ENCODE measurements around the gene TRPC3.

Gene TRPC3

GRCh38 chr4:121869841-121870822 lies 81.7 kb downstream of the TRPC3 start, which contains the start of gene BBS7:
BBS7 (minus strand) TSS chr4:121870474; CDS start chr4:121870313, 161 bp downstream.
- peak; percentile 92 to 98 for DNase-seq

DNA sequence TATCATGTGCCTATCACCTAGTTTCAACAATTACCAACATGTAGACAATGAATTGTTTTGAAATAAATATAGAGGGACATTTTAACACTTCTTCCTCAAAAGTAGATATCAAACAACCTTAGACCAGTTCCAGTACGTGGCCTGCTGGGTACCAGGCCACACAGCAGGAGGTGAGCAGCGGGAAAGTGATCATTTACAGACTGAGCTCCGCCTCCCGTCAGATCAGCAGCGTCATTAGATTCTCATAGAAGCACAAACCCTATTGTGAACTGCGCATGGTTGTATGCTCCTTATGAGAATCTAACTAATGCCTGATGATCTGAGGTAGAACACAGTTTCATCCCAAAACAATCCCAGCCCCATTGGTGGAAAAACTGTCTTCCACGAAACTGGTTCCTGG lies 88.1 kb downstream of the TRPC3 start:
- no peak for DNase-seq

DNA sequence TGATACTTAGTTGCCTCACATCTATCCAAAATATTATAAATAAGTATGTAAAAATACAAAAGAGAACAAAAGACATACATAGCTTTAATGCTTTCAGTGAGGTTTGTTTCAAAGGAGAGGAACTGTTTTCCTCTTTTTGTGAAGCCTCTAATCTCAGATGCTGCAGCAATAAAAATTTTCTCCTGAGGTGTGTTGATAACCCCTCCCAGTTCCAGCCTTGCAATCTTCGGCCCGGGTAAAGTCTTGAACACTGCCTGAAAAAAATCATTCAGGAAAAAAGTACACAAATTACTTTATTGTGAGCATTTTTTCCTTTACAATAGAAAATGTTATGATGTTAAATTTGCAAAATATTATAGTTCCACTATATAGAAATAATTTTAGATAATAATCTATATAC lies 90.4 kb downstream of the TRPC3 start:
- no peak for DNase-seq

GRCh38 chr4:121860121-121860520 lies 91.7 kb downstream of the TRPC3 start:
- DNase-seq = no peak

GRCh38 chr4:121851354-121851753 lies 100.5 kb downstream of the TRPC3 start:
- no peak for DNase-seq

DNA sequence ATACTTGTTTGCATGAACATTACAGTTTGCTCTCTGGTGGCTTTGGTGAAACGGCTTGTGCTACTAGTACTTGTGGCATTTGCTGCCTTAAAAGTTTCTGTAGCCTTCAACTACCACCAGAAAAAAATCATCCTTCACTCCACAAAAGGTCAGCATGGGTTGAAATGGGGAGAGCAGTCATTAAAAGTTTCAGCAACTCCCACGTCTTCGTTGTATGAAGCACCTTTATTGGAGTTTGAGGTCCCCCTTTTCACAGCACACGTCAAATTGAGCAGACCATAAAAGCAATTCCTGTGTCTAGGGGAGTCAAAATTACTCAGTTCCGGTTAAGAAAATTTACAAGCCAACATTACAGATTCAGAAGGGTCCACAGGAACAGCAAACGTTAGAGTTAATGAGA lies 105.2 kb downstream of the TRPC3 start:
- DNase-seq = no peak

DNA sequence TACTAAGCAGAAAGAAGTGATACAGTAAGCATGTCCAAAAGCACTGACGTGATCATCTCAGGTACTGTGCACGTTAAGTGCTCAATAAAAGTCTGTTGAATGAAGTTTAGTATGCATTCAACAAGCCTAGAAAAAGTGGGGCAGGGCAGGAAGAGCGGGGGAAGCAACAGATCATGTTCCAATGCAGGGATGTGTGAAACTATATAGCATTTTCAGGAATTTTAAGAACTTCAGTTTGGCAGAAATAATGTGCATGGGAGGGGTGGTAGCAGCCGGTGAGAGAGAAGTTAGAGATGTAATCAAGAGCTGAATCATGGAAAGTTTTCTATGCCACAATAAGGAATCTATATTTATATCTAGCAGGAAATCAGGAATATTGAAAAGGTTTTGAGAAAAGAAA lies 109.0 kb downstream of the TRPC3 start:
- DNase-seq = no peak

GRCh38 chr4:121838136-121838535 lies 113.7 kb downstream of the TRPC3 start:
- DNase-seq = no peak

DNA sequence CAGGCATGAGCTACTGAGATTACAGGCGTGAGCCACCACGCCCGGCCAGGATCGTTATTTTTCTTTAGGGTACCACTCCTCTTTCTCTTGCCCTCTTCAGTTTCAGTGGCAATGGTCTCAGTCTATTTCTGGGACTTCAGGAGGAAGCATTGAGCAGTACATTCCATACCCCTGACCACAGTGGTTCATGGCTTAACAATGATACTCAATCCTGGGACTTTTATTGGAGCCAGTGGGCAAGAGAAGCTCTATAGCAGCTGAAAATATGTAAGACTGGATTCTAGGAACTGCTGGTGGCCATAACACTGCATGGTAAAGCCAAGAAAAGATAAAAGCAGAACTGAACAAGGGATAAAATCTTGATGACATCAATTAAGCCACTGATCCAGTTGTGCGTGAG lies 122.3 kb downstream of the TRPC3 start:
- no peak for DNase-seq

Data from cerebellar nuclear complex (tissue), 1 donor.